Nephron (organoid): ENCODE results near the gene PLCB2.

ENCODE experiments used
- H3K27ac Mint-ChIP-seq, 3 experiments: 2 replicates each; pipeline ENCODE4 v1.8.0; 2020; ENCODE audit warnings: mixed read lengths in 3 of 3, mild to moderate bottlenecking in 2 of 3, moderate library complexity in 1 of 3
- H3K27me3 Mint-ChIP-seq: 2 replicates; pipeline ENCODE4 v1.8.0; 2021; ENCODE audit warnings: low read depth, mild to moderate bottlenecking, moderate library complexity, mixed read lengths
- H3K36me3 Mint-ChIP-seq: 2 replicates; pipeline ENCODE4 v1.8.0; 2020; ENCODE audit warnings: low read depth, mixed read lengths
- H3K4me1 Mint-ChIP-seq: 2 replicates; pipeline ENCODE4 v1.8.0; 2020; ENCODE audit warnings: mixed read lengths
- H3K4me3 Mint-ChIP-seq, 3 experiments: 2 replicates each; pipeline ENCODE4 v1.8.0; 2020; ENCODE audit warnings: mild to moderate bottlenecking in 3 of 3, mixed read lengths in 3 of 3, moderate library complexity in 2 of 3
- H3K9me3 Mint-ChIP-seq: 2 replicates; pipeline ENCODE4 v1.8.0; 2020; ENCODE audit warnings: mixed read lengths
- CTCF ChIP-seq, 3 experiments: fragments of 200-600 bp; sonication (generic); IDR thresholded peaks; one replicate each; pipeline ENCODE4 v1.5.0; 2021; ENCODE audit warnings: antibody characterized with exemption in 3 of 3; ENCODE audit not compliant: unreplicated experiment in 3 of 3

PLCB2 gene

GRCh38 chr15:40255033-40255432 lies 52.7 kb downstream of the PLCB2 start:
- Mint-ChIP-seq H3K4me3 (no peak overlapping the region), H3K27ac (no peak overlapping the region), H3K36me3 (no peaks in the 10 kb centered on the region), H3K4me1 (peaks cover 20% of the 10 kb centered on the region), H3K9me3 (no peaks in the 10 kb centered on the region), H3K27me3 (peaks cover 73% of the 10 kb centered on the region)
- no peak for TF ChIP-seq CTCF (IDR thresholded peaks at IDR 0.05; ENCODE audit: unreplicated experiment in 3 of 3)

GRCh38 chr15:40254452-40254851 lies 53.3 kb downstream of the PLCB2 start:
- peak overlapping the region in 2 of 3 experiments; percentile 26 to 35 for H3K4me3 Mint-ChIP-seq
- no peaks in the 10 kb centered on the region for H3K9me3 Mint-ChIP-seq
- no peaks in the 10 kb centered on the region for H3K36me3 Mint-ChIP-seq
- TF ChIP-seq CTCF (IDR thresholded peaks at IDR 0.05; ENCODE audit: unreplicated experiment in 3 of 3) = no peak
- peaks cover 78% of the 10 kb centered on the region for H3K27me3 Mint-ChIP-seq
- no peak overlapping the region for H3K27ac Mint-ChIP-seq
- peaks cover 19% of the 10 kb centered on the region for H3K4me1 Mint-ChIP-seq

GRCh38 chr15:40253167-40253790 lies 54.5 kb downstream of the PLCB2 start:
- peaks cover 77% of the 10 kb centered on the region for H3K27me3 Mint-ChIP-seq
- no peaks in the 10 kb centered on the region for H3K9me3 Mint-ChIP-seq
- peaks cover 25% of the 10 kb centered on the region for H3K4me1 Mint-ChIP-seq
- H3K36me3 Mint-ChIP-seq = no peaks in the 10 kb centered on the region
- peak overlapping the region; percentile 76 to 80 (median 78) for H3K4me3 Mint-ChIP-seq
- no peak overlapping the region for H3K27ac Mint-ChIP-seq
- TF ChIP-seq CTCF (IDR thresholded peaks at IDR 0.05; ENCODE audit: unreplicated experiment in 3 of 3) = no peak

- Mint-ChIP-seq H3K27me3 (peaks cover 70% of the 10 kb centered on the region), H3K4me3 (peak overlapping the region; percentile 76 to 80 (median 78)), H3K27ac (no peak overlapping the region), H3K4me1 (peaks cover 25% of the 10 kb centered on the region), H3K9me3 (no peaks in the 10 kb centered on the region), H3K36me3 (no peaks in the 10 kb centered on the region)
- no peak for TF ChIP-seq CTCF (IDR thresholded peaks at IDR 0.05; ENCODE audit: unreplicated experiment in 3 of 3)
Measured at GRCh38 chr15:40252438-40253166, 55.1 kb downstream of the PLCB2 start.

GRCh38 chr15:40252141-40252437 lies 55.6 kb downstream of the PLCB2 start:
- no peak for TF ChIP-seq CTCF (IDR thresholded peaks at IDR 0.05; ENCODE audit: unreplicated experiment in 3 of 3)
- Mint-ChIP-seq H3K4me3 (peak overlapping the region in 1 of 3 experiments; percentile 21), H3K27ac (no peak overlapping the region), H3K4me1 (peaks cover 25% of the 10 kb centered on the region), H3K36me3 (no peaks in the 10 kb centered on the region), H3K27me3 (peaks cover 69% of the 10 kb centered on the region), H3K9me3 (no peaks in the 10 kb centered on the region)
